ENCODE data around the gene LSP1. TPM values are rescaled to one million over a fixed set of nuclear protein-coding genes. Genes with fewer than 3 reads are reported as not detected.
A peak's percentile ranks its signal among the peaks of the same experiment; 100 is the strongest.

The LSP1 gene
- total and polyA plus RNA-seq, 12 donors: 4.0 to 1,341 (median 278) TPM

DNA sequence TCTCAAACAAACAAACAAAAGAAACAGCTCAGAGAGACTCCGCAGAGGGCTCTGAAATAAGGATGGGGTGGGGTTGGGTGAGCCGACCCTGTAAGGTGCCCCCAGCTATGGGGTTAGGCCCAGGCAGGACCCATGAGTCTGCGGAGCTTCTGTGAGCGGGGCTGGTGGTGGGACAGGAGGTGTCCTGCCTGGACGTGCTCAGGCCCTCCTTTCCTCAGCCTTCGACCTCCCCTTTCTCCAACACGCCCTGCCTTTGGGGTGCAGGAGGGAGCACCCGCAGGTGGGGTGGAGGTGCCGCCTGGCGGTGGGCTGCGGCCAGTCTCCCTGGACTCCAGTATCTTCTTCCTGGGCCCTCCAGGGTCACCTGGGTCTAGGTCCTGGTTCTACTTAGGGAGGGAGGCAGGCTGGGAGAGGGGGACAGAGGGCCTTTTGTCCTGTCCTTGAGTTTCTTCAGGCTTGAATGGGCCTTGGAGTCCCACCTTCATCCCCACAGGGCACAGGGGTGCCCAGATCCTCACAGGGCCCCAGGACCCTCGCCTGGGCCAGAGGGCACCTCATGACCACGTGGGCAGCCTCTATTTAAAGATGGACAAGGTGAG lies 26.6 kb downstream of the LSP1 start:
- intact Hi-C loops (cut with DNase I): no loop called here
- 73 to 87% (median 79%) methylated on average over 7 to 13 of the region's 13 CpGs for WGBS, 4 donors
- H3K36me3 ChIP-seq (replicated peaks in 1 of 2): peaks cover 0 to 19% of the 10 kb centered on the region in 2 donors
- H3K4me1 ChIP-seq (replicated peaks in 1 of 2): peaks cover 16 to 57% of the 10 kb centered on the region in 2 donors
- no peak overlapping the region for H3K4me3 ChIP-seq
- peak overlapping the region in 4 of 5 donors; percentile 31 to 97 (median 65) for H3K27ac ChIP-seq
- TF ChIP-seq, protein P1, sequence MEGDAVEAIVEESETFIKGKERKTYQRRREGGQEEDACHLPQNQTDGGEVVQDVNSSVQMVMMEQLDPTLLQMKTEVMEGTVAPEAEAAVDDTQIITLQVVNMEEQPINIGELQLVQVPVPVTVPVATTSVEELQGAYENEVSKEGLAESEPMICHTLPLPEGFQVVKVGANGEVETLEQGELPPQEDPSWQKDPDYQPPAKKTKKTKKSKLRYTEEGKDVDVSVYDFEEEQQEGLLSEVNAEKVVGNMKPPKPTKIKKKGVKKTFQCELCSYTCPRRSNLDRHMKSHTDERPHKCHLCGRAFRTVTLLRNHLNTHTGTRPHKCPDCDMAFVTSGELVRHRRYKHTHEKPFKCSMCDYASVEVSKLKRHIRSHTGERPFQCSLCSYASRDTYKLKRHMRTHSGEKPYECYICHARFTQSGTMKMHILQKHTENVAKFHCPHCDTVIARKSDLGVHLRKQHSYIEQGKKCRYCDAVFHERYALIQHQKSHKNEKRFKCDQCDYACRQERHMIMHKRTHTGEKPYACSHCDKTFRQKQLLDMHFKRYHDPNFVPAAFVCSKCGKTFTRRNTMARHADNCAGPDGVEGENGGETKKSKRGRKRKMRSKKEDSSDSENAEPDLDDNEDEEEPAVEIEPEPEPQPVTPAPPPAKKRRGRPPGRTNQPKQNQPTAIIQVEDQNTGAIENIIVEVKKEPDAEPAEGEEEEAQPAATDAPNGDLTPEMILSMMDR (IDR thresholded peaks at IDR 0.05): no peak
- no peak for TF ChIP-seq POLR2A (IDR thresholded peaks at IDR 0.05)
- H3K27me3 ChIP-seq: no peaks in the 10 kb centered on the region
- DNase-seq: peak in 3 of 7 donors; percentile 22 to 48 (median 37)
- no peaks in the 10 kb centered on the region for H3K9me3 ChIP-seq (replicated peaks in 1 of 3)

DNA sequence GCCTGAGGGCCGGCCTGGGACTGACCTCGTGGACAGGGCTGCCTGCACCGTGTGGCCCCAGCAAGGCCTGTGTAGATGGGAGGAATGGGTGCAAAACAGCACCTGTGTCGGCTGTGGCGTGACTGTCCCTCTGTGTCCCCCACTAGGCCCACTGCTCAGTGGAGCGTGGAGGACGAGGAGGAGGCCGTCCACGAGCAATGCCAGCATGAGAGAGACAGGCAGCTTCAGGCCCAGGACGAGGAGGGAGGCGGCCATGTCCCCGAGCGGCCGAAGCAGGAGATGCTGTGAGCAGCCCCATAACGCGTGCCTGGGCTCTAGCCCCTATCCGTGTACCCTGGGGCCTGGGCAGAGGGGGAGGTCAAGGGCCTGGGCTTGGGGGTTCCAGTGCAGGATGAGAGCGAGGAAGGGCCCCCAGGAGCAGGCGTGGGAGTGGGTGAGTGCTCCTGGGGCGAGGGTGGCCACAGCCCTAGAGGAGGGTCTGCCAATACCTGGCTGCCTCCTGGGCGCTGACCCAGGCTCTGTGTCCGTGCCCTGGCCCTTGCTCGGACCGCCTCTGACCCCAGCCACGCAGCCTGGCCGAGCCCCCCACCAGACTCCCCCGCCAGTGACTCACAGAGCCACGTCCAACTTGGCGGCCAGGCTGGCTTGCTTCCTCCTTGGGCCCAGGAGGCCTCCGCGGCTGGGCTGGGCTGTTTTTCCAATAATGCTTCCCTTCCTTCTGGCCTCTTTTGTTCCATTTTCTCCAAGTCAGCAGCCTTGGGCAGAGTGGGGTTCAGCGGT lies 27.2 kb downstream of the LSP1 start:
- TF ChIP-seq, protein P1 (IDR thresholded peaks at IDR 0.05): no peak
- no peak for TF ChIP-seq POLR2A (IDR thresholded peaks at IDR 0.05)
- no peaks in the 10 kb centered on the region for H3K9me3 ChIP-seq (replicated peaks in 1 of 3)
- H3K36me3 ChIP-seq (replicated peaks in 1 of 2): peaks cover 0 to 26% of the 10 kb centered on the region in 2 donors
- H3K4me1 ChIP-seq (replicated peaks in 1 of 2): peaks cover 14 to 50% of the 10 kb centered on the region in 2 donors
- H3K27me3 ChIP-seq: no peaks in the 10 kb centered on the region
- DNase-seq: peak; percentile 49 to 77 (median 66)
- 51 to 67% (median 59%) methylated on average over 10 to 32 of the region's 32 CpGs for WGBS, 4 donors
- intact Hi-C loops (cut with DNase I): loop anchor here (5.0 kb wide), 2 partner anchors 37 to 272 kb away; partner anchors contain the start of gene TNNT3 (in 1 of the 2)
- H3K27ac ChIP-seq: peak overlapping the region; percentile 31 to 97 (median 69)
- no peak overlapping the region for H3K4me3 ChIP-seq

DNA sequence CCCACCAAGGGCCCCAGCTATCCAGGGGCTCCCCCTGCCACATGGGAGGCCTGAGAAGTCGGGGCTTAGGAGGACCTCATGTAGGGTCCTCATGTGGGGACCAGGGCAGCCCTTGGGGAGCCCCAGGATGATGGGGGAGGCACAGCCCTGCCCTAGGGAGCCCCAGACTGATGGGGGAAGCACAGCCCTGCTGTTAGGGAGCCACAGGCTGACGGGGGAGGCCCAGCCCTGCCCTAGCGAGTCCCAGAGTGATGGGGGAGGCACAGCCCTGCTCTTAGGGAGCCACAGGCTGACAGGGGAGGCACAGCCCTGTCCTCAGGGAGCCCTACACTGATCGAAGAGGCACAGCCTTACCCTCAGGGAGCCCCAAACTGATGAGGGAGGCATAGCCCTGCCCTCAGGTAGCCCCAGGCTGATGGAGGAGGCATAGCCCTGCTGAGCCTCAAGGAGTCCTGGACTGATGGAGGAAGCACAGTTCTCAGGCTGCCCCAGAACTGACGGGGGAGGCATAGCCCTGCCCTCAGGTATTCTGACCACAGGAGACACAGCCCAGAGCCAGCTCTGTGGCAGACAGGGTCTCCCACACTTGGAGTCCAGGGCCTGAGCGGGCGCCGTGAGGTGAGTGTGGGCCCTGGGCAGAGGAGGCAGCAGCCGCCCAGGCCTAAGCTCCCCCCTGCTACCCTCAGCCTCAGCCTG lies 28.0 kb downstream of the LSP1 start:
- TF ChIP-seq, protein P1 (IDR thresholded peaks at IDR 0.05): no peak
- TF ChIP-seq POLR2A (IDR thresholded peaks at IDR 0.05): no peak
- peaks cover 9 to 42% of the 10 kb centered on the region in 2 donors for H3K4me1 ChIP-seq (replicated peaks in 1 of 2)
- no peaks in the 10 kb centered on the region for H3K27me3 ChIP-seq
- peak in 1 of 7 donors; percentile 21 for DNase-seq
- 67 to 90% (median 72%) methylated on average over 2 to 9 of the region's 9 CpGs; no CpG with 5 or more reads in 1 of the 4 donors for WGBS, 4 donors
- intact Hi-C loops (cut with DNase I): loop anchor here (5.0 kb wide), 2 partner anchors 36 to 271 kb away; partner anchors contain the start of gene TNNT3 (in 1 of the 2)
- H3K27ac ChIP-seq: peak overlapping the region; percentile 31 to 97 (median 69)
- H3K9me3 ChIP-seq (replicated peaks in 1 of 3): no peaks in the 10 kb centered on the region
- peaks cover 0 to 34% of the 10 kb centered on the region in 2 donors for H3K36me3 ChIP-seq (replicated peaks in 1 of 2)
- no peak overlapping the region for H3K4me3 ChIP-seq

Measured in adrenal gland (tissue), 12 donors.